SK-N-MC (cell line): ENCODE data around the gene POMT2.

Experiments
- EZH2 ChIP-seq: fragments of 200-600 bp; sonication (generic); IDR thresholded peaks from one replicate; pipeline ENCODE4 v1.6.1; 2017; ENCODE audit warnings: antibody characterized with exemption
- POLR2AphosphoS5 ChIP-seq: IDR thresholded peaks from 2 replicates; pipeline ENCODE4 v1.6.1; 2012; ENCODE audit warnings: mild to moderate bottlenecking, low read depth, low read length, borderline replicate concordance

DNA sequence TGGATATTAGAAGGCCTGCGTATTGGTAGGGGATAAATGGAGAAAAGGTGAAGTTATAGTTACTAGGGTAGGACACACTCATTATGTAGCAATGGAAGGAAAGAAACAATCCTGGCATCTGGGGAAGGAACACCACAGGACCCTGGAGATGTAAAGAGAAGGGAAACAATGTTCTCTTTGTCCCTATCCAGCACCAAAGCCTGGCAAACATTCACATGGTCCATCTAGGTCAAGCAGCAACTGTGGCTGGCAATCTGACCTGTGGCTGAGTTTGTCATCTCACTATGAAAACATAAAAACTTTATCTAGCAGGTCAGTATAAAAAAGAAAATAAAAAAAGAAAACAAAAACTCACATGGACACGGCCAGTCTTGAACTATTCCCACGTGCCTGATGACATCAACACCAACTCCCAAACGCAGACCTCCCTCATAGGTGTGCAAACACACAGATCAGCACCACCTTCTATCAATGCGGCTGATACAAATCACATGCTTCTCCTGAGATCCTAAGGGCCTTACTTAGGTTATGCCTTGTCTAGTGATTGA lies 2.6 kb downstream of the POMT2 start:
- TF ChIP-seq EZH2, result no peak
- no peak for TF ChIP-seq POLR2AphosphoS5
